ENCODE data around the gene HPD.

GRCh38 chr12:121810833-121811433 is 47.7 kb downstream of the HPD start:
- TF ChIP-seq CTCF (IDR thresholded peaks at IDR 0.05): no peak
- TF ChIP-seq POLR2A (IDR thresholded peaks at IDR 0.05): no peak

Measured in body of pancreas (tissue), 4 donors.